Measurements from ENCODE around the gene ZBTB39.
"Not testable (repeated sequence)": the region's sequence is repeated elsewhere in the genome, so short reads cannot be mapped to it uniquely, and the experiment has no call there.

ZBTB39 gene

DNA sequence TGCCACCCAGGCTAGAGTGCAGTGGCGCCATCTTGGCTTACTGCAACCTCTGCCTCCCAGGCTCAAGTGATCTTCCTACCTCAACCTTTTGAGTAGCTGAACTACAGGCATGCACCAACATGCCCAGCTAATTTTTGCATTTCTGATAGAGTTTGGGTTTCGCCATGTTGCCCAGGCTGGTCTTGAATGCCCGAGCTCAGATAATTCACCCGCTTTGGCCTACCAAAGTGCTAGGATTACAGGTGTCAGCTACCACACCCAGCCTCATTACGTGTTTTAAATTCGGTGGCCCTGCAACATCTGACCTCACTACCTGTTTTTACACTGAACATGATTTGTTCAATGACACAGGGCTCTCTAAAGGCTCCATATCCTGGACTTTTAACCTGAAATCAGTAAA lies 26.1 kb downstream of the ZBTB39 start:
- no peak for DNase-seq (ENCODE audit: low read depth, low spot score)

DNA sequence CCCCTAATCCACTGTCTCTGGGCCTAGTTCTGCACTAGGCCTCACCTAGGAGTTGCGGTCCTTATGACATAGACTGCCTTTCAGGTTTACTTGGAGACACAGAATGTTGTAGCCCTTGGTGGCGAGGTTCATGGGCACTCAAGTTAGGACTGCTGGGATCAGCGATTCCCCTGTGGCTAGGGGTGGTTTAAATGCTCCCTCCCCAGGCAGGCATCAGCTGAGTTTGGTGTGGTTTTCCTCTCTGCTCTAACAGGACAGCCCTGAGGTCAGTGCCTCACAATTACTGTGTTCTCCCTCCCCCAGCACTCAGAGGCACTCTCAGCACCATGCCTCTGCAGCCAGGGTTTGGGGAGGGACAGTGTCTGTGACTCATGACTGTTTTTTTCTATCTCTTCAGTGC lies 26.7 kb downstream of the ZBTB39 start:
- no peak for DNase-seq (ENCODE audit: low read depth, low spot score)

DNA sequence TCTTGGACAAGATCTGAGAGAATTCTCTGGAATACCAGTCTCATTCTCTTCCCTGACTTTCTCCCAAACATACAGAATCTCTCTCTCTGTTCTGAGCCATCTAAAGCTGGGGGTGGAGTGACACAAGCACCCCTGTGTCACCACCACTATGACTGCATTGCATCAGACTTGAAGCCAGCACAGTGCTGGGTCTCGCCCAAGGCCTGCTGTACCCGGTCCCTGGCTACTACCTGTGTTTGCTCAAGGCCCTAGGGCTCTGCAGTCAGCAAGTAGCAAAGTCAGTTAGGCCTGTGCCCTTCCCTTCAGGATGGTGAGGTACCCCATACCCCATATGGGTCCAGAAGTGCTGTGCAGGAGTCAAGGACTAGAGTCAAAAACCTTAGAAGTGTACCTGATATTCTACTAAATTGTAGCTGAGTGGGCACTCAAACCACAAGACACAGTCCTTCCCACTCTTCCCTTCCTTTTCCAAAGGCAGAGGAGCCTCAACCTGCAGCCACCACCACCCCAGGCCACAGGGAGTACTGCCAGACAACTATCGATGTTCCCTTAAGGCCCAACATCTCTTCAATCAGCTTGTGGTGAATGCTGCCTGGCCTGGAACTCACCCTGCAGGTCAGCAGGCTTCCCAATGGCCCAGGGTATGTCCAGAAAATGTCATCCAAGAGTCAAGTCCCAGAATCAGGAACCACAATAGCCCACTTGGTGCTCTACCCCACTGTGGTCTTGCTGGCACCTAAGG lies 27.8 kb downstream of the ZBTB39 start:
- DNase-seq (ENCODE audit: low read depth, low spot score), result no peak

DNA sequence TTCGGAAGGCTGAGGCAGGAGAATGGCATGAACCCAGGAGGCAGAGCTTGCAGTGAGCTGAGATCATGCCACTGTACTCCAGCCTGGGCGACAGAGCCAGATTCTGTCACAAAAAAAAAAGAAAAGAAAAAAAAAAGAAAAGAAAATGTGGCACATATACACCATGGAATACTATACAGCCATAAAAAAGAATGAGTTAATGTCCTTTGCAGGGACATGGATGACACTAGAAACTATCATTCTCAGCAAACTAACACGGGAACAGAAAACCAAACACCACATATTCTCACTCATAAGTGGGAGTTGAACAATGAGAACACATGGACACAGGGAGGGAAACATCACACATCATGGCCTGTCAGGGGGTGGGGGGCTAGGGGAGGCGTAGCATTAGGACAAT lies 29.0 kb downstream of the ZBTB39 start:
- not testable (repeated sequence) for DNase-seq (ENCODE audit: low read depth, low spot score)

DNA sequence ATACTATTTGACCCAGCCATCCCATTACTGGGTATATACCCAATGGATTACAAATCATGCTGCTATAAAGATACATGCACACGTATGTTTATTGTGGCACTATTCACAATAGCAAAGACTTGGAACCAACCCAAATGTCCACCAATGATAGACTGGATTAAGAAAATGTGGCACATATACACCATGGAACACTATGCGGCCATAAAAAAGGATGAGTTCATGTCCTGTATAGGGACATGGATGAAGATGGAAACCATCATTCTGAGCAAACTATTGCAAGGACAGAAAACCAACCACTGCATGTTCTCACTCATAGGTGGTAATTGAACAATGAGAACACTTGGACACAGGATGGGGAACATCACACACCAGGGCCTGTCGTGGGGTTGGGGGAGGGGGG lies 32.1 kb downstream of the ZBTB39 start:
- not testable (repeated sequence) for DNase-seq (ENCODE audit: low read depth, low spot score)

DNA sequence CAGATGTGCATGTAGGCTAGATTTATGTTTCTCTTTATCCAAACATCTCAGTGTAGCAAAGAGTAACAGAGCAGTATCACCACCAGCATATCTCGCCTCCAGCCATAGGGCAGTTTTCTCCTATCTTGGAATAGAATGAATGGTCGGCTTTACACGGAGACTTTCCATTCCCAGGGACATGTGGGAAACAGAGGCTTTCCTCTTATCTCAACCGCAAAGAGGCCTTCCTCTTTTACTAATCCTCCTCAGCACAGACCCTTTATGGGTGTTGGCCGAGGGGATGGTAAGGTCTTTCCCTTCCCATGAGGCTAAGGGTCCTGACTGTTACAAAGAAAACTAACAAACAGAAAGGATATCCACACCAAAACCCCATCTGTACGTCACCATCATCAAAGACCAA lies 37.4 kb downstream of the ZBTB39 start:
- not testable (repeated sequence) for DNase-seq (ENCODE audit: low read depth, low spot score)

DNA sequence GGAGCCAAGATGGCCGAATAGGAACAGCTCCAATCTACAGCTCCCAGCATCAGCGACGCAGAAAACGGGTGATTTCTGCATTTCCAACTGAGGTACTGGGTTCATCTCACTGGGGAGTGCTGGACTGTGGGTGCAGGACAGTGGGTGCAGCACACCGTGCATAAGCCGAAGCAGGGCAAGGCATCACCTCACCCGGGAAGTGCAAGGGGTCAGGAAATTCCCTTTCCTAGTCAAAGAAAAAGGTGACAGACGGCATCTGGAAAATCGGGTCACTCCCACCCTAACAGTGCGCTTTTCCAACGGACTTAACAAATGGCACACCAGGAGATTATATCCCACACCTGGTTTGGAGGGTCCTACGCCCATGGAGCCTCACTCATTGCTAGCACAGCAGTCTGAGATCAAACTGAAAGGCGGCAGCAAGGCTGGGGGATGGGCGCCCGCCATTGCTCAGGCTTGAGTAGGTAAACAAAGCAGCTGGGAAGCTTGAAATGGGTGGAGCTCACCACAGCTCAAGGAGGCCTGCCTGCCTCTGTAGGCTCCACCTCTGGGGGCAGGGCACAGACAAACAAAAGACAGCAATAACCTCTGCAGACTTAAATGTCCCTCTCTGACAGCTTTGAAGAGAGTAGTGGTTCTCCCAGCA lies 40.2 kb downstream of the ZBTB39 start:
- not testable (repeated sequence) for DNase-seq (ENCODE audit: low read depth, low spot score)

DNA sequence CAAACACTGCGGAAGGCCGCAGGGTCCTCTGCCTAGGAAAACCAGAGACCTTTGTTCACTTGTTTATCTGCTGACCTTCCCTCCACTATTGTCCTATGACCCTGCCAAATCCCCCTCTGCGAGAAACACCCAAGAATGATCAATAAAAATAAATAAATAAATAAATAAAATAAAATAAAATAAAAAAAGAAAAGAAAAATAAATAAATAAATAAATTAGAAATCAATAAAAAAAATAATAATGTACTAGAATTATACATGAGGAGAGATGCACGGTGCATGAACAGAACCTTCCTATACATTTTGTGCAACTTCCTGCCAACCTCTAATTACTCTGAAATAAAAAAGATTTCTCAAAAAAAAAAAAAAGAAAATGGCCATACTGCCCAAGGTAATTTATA lies 41.2 kb downstream of the ZBTB39 start:
- not testable (repeated sequence) for DNase-seq (ENCODE audit: low read depth, low spot score)

DNA sequence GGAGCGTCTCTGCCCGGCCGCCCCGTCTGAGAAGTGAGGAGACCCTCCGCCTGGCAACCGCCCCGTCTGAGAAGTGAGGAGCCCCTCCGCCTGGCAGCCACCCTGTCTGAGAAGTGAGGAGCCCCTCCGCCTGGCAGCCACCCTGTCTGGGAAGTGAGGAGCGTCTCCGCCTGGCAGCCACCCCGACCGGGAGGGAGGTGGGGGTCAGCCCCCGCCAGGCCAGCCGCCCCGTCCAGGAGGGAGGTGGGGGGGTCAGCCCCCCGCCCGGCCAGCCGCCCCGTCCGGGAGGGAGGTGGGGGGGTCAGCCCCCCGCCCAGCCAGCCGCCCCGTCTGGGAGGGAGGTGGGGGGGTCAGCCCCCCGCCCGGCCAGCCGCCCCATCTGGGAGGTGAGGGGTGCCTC lies 42.8 kb downstream of the ZBTB39 start:
- not testable (repeated sequence) for DNase-seq (ENCODE audit: low read depth, low spot score)

DNA sequence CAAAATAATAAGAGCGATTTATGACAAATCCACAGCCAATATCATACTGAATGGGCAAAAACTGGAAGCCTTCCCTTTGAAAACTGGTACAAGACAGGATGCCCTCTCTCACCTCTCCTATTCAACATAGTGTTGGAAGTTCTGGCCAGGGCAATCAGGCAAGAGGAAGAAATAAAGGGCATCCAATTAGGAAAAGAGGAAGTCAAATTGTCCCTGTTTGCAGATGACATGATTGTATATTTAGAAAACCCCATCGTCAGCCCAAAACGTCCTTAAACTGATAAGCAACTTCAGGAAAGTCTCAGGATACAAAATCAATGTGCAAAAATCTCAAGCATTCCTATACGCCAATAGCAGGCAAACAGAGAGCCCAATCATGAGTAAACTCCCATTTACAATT lies 44.1 kb downstream of the ZBTB39 start:
- not testable (repeated sequence) for DNase-seq (ENCODE audit: low read depth, low spot score)

DNA sequence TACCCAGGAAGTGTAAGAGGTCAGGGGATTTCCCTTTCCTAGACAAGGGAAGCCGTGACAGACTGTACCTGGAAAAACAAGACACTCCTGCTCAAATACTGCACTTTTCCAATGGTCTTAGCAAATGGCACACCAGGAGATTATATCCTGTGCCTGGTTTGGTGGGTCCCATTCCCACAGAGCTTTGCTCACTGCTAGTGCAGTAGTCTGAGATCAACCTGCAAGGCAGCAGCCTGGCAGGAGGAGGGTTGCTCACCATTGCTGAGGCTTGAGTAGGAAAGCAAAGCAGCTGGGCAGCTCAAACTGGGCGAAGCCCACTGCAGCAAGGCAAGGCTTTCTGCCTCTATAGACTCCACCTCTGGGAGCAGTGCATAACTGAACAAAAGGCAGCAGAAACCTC lies 47.9 kb downstream of the ZBTB39 start:
- no peak for DNase-seq (ENCODE audit: low read depth, low spot score)

DNA sequence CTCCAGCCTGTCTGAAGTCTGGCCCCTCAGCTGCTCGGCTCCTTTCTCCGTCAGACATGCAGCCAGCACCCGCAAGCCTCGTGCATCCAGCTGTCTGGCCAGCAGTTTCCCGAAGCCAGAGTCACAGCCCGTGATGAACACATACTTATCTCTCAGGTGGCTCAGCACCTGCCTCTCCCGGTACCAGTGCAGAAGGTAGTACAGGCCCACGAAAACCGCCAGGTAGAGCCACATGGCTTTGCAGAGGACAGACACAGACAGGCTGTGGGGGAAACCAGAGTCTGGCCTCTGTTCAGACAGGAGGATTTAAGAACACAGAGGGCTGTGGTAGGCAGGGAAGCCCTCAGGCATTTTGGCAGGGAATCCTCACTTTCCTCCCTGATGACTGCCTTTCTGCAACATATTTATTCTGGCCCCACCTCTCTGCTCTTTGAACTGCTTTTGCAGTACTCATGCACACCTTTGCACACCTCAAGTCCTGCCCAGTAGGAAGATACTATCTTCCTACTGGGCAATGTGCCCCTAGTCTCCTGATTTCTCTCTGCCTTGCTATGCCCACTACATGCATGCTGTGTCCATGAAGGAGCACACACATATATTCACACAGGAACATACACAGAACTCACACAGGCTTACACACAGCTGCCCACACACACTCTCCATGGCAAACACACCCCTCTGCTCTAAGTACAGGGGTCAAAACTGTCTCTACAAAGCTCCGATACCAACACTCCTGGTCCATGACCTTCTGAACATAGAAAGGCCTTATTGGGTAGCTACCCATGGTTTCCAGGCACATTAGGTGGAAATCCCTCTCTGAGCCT lies 48.9 kb downstream of the ZBTB39 start, which contains the start of gene RDH16:
TSS of gene RDH16 (minus strand) at position 380 of the 824 bp plus-strand sequence. CDS start at position 234, 146 bp downstream.
- DNase-seq (ENCODE audit: low read depth, low spot score), result no peak

DNA sequence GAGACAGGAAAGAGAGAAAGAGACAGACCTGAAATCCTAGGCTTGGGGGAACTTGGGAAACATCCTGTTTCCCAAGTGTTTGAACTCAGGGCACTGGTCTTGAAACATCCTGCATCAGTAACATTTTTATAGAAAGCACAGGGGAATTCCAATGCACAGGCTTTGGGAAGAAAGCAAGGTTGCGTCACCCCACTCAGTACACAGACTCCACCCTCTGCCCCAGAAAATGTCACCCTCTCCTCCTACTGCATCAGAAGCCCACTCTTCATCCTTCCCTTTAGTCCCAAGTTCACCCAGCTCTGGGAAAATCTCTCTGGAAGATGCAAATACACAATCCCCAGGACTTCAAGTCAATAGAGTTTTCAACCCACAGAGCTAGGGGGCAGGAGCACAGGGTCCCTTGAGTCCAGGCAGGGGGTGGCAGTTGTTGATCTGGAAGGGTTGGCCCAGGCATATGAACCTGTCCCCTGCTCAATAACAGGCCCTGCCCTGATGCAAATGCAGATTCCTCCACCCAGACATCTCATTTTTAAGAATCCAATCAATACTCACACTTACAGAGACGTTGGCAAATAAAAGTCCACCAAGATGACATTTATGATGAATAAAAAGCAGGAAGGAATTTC lies 50.6 kb downstream of the ZBTB39 start:
- DNase-seq (ENCODE audit: low read depth, low spot score), result no peak

DNA sequence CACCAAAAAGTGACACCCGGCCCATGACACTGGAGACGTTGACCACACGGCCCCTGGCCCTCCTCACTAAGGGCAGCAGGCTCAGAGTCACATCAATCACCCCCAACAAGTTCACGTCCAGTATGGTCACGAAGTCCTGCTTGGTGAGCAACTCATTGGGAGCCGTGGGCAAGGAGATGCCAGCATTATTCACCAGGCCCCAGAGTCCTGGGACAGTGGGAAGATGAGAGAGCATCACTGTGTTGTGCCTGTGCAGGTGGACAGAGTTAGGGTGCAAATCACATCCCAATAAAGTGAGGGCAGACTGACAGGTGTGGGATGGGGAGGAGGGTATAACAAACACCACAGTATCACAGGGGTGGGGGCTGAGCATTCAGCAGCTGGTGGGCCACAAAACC lies 51.4 kb downstream of the ZBTB39 start:
- no peak for DNase-seq (ENCODE audit: low read depth, low spot score)

DNA sequence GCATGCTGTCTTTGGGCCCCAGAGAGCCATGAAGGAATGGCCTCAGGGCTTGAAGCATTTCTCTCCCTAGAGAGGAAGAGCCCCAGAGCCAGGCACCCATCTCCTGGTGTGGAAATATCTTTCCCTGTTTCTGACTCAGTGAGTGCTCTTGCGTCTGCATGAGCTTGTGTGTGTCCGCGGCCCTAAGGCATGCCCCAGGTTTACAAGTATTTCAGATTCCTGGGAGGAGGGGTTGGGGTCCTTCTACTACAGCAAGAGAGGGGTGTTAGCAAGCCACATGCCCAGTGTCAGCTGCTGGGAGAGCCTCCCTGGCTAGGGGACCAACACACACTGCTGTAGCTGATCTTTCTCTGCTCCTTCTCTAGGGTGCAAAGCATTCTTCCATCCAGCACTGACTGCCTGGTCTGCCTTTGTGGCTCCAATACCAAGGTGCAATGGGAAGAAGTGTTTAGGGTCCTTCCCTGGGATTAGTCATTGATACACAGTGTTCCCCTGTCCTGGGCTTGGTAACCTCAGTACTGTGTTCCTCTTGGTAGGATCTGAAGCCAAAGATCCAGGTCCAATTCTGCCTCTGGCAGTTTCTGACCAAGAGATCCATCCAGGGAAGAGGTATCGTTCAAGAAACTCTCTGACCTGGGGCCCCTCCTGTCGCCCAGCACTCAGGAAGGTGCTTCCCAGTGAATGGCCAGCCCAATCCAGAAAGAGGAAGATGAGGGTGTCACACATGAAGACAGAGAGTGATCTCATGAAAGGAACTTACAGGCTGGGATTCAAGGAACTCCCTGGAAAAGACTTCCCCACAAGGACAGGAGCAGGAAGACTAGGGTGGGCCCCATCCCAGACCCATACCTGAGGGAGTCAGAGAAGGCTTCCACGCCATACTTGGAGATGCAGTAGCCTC lies 52.0 kb downstream of the ZBTB39 start:
- no peak for DNase-seq (ENCODE audit: low read depth, low spot score)

DNA sequence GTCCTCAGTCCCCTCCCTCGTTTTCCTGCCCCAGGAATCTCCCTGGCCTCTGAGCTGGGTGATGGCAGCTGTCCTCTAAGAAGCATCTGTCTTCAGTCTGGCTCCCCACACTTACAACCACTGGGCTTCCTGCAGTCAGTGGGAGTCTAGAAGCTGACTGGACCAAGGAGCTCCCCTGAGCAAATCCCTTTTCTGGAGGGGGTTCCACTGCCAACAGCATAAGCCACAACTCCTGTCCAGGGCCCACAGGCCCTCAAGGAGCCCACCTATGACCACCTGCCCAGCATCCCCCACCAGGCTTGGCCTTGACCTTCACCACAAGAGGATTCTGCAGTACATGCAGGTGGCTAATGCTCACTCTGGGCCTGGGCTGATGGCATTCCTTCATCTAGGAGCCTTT lies 53.0 kb downstream of the ZBTB39 start:
- no peak for DNase-seq (ENCODE audit: low read depth, low spot score)

DNA sequence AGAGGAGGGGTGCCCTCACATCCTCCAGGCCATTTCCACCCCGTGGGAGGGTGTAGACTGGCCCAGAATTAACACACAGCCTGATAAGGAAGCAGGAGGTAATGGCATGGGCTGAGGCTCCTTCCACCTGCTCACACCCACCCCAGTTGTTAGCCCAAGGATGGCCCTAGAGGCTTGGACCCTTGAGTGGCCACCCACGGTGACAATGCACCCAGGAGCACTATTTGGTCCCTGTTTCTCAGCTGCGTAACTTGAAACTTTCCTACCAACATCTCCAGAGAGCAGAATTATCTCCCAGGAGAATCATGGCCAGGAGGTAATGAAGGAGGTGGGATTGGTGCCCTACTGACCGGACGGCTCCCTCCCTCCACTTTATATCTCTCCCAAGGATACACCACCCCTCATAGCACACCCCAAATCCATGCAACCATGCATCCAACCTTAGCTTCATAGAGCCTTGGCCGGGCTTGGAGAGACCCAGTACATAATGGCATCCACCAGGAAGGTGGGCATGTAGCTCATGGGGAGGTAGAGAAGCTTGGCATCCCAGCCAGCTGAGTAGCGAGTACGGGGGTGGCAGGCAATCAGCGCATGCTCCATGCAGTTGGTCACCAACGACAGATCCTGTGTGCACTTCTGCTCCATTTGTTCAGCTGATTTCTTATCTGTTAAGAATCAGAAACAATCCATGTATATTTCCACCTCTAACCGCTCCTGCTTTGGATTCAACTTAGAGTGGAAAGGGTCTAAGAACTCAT lies 54.6 kb downstream of the ZBTB39 start:
- DNase-seq (ENCODE audit: low read depth, low spot score), result no peak

DNA sequence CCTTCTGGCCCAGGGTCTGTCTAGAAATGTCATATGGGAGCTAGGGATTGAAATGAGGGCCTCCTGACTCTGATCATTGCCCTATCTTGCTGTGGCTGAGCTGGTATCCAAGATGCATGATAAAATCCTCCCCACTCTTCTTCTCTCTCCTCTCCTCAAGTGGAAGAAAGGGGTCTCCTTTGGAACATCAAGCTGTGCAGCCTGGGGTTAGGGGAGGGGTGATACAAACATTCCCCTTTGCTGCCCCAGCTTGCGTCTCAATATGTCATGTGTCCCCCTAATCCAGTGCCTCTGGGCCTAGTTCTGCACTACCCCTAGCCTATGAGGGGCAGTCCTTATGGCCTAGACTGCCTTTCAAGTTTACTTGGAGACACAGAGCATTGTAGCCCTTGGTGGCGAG lies 57.5 kb downstream of the ZBTB39 start:
- no peak for DNase-seq (ENCODE audit: low read depth, low spot score)
